Measurements from ENCODE around the gene SMYD3. TPM values are rescaled to one million over a fixed set of nuclear protein-coding genes. Genes with fewer than 3 reads are reported as not detected.

Gene SMYD3
- total and polyA plus RNA-seq, 2 of the 4 experiments (the other 2 are of a cell fraction), result 26.5 to 37.6 TPM

DNA sequence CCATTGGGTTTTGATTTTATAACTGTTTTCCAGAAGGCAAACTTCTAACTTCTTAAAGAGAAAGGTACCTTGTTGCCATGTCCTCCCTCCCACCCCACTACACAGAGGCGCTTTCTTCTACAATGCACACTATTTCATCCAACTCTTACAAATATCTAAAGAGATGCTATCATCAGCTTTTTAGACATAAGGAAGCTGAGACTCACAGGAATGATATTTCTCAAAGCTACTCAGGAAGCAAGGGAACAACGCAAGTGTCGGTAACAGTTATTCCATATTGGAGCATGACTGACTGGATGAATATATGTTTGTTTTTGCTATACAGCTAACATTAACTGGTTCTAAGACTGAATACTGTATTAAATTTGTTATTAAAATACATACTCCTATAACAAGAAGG, 318.0 kb downstream of the SMYD3 start:
- no peak overlapping the region for H4K5ac ChIP-seq (ENCODE audit: low read depth, low read length)
- no peak overlapping the region for H3K4me2 ChIP-seq (ENCODE audit: low read depth, low read length)
- intact Hi-C loops (cut with micrococcal nuclease) (no loop called here), in situ Hi-C loops (cut with MboI; ENCODE audit: low sequenced_read_pairs) (no loop called here), dilution Hi-C loops (cut with HindIII; ENCODE audit: low sequenced_read_pairs, unreplicated experiment) (no loop called here)
- no peaks in the 10 kb centered on the region for H3K9me1 ChIP-seq (ENCODE audit: insufficient read depth, low read length)
- DNase-seq, result no peak
- no peak overlapping the region for H2BK120ac ChIP-seq (ENCODE audit: low read depth, low read length)
- no peaks in the 10 kb centered on the region for H3K36me3 ChIP-seq (ENCODE audit: control insufficient read depth, insufficient read depth, low read length)
- no peak overlapping the region for H3K23ac ChIP-seq (ENCODE audit: low read depth, low read length)
- no peaks in the 10 kb centered on the region for H3K79me1 ChIP-seq (ENCODE audit: low read depth in 1 of 2, low read length in 2 of 2)
- H2BK5ac ChIP-seq (ENCODE audit: low read depth, low read length, poor library complexity, severe bottlenecking), result no peak overlapping the region
- no peak overlapping the region for H3K18ac ChIP-seq (ENCODE audit: low read depth, low read length)
- H2BK15ac ChIP-seq (ENCODE audit: low read depth, low read length), result no peak overlapping the region
- no peak overlapping the region for H3K4me3 ChIP-seq (ENCODE audit: insufficient read depth, low read depth, low read length)
- H3K56ac ChIP-seq (ENCODE audit: extremely low read depth, insufficient read depth, low read length), result no peak overlapping the region
- no peak overlapping the region for H4K8ac ChIP-seq (ENCODE audit: low read depth in 2 of 2, low read length in 2 of 2)
- no peak for ATAC-seq (ENCODE audit: low read depth)
- ChIA-PET CTCF (no interaction called here), POLR2A (ENCODE audit: unreplicated experiment) (no interaction called here)
- no peak overlapping the region for H3K27ac ChIP-seq (ENCODE audit: insufficient read depth, low read length)
- no peaks in the 10 kb centered on the region for H3K4me1 ChIP-seq (ENCODE audit: control insufficient read depth, insufficient read depth, low read length)
- H2AFZ ChIP-seq (replicated peaks; ENCODE audit: low read length, poor library complexity), result no peak overlapping the region
- BruUV-seq (replicated peaks), result no TSS peak
- no peak overlapping the region for H3K14ac ChIP-seq (replicated peaks; ENCODE audit: low read depth, low read length)
- no peak overlapping the region for H2AK9ac ChIP-seq (replicated peaks; ENCODE audit: low read depth, low read length, poor library complexity)
- no peak overlapping the region for H3K4ac ChIP-seq (ENCODE audit: low read depth, low read length)
- H4K20me1 ChIP-seq (ENCODE audit: insufficient read depth, low read length), result no peaks in the 10 kb centered on the region
- WGBS, 2 experiments (ENCODE audit: extremely low coverage in 2 of 2, insufficient read length in 1 of 2), result no CpG with 5 or more reads among the region's 3 CpGs
- H3K9ac ChIP-seq (ENCODE audit: low read depth, low read length), result no peak overlapping the region
- no peaks in the 10 kb centered on the region for H3K27me3 ChIP-seq (ENCODE audit: control insufficient read depth, insufficient read depth, low read length)
- H2AK5ac ChIP-seq (ENCODE audit: low read depth, low read length), result no peak overlapping the region
- no peaks in the 10 kb centered on the region for H3K9me3 ChIP-seq (ENCODE audit: control insufficient read depth, insufficient read depth, low read length)
- no peak overlapping the region for H2BK20ac ChIP-seq (ENCODE audit: low read depth, low read length)
- H4K91ac ChIP-seq (ENCODE audit: insufficient read depth, low read depth, low read length), result no peak overlapping the region
- TF ChIP-seq POLR2A (IDR thresholded peaks at IDR 0.05; ENCODE audit: low read depth, low read length) (no peak), CEBPB (IDR thresholded peaks at IDR 0.05; ENCODE audit: low read depth, low read length) (no peak), CHD1 (IDR thresholded peaks at IDR 0.05; ENCODE audit: low read depth, low read length) (no peak)
